ENCODE measurements around the gene CDH4. TPM values are rescaled to one million over a fixed set of nuclear protein-coding genes. Genes with fewer than 3 reads are reported as not detected.

Gene CDH4
- total and polyA plus RNA-seq, 3 experiments from 2014 or later: 0.22 TPM; not detected in 2

GRCh38 chr20:61861054-61861841 is 609.2 kb downstream of the CDH4 start:
- DNase-seq: no peak
- peaks cover 4 to 8% (median 6%) of the 10 kb centered on the region in 5 donors for H3K9me3 Mint-ChIP-seq
- H3K4me3 Mint-ChIP-seq: no peak overlapping the region
- H3K27ac Mint-ChIP-seq: no peak overlapping the region
- ChIA-PET CTCF (no interaction called here), POLR2A (no interaction called here)
- no peak overlapping the region for H3K27ac ChIP-seq (ENCODE audit: low read depth, low read length)
- no peak overlapping the region for H3K4me3 ChIP-seq (ENCODE audit: low read length)
- H3K4me1 ChIP-seq (ENCODE audit: insufficient read depth, low read length): no peaks in the 10 kb centered on the region
- no peaks in the 10 kb centered on the region for H3K9me3 ChIP-seq (ENCODE audit: low read length)
- no peaks in the 10 kb centered on the region for H3K4me1 Mint-ChIP-seq
- no peaks in the 10 kb centered on the region for H3K36me3 ChIP-seq (ENCODE audit: insufficient read depth, low read length)
- H3K27me3 Mint-ChIP-seq: peaks cover 0 to 13% of the 10 kb centered on the region in 2 donors
- no peaks in the 10 kb centered on the region for H3K27me3 ChIP-seq (ENCODE audit: insufficient read depth, low read length, poor library complexity, severe bottlenecking)
- no peaks in the 10 kb centered on the region for H3K36me3 Mint-ChIP-seq

GRCh38 chr20:61861858-61862257 is 609.8 kb downstream of the CDH4 start:
- no peaks in the 10 kb centered on the region for H3K36me3 Mint-ChIP-seq
- Histone ChIP-seq H3K27ac (ENCODE audit: low read depth, low read length) (no peak overlapping the region), H3K27me3 (ENCODE audit: insufficient read depth, low read length, poor library complexity, severe bottlenecking) (no peaks in the 10 kb centered on the region), H3K4me1 (ENCODE audit: insufficient read depth, low read length) (no peaks in the 10 kb centered on the region), H3K4me3 (ENCODE audit: low read length) (no peak overlapping the region), H3K9me3 (ENCODE audit: low read length) (no peaks in the 10 kb centered on the region), H3K36me3 (ENCODE audit: insufficient read depth, low read length) (no peaks in the 10 kb centered on the region)
- ChIA-PET POLR2A (no interaction called here), CTCF (no interaction called here)
- peaks cover 0 to 13% of the 10 kb centered on the region in 2 donors for H3K27me3 Mint-ChIP-seq
- H3K9me3 Mint-ChIP-seq: peaks cover 4 to 10% (median 8%) of the 10 kb centered on the region in 5 donors
- no peak overlapping the region for H3K27ac Mint-ChIP-seq
- no peaks in the 10 kb centered on the region for H3K4me1 Mint-ChIP-seq
- DNase-seq: no peak
- no peak overlapping the region for H3K4me3 Mint-ChIP-seq

GRCh38 chr20:61862881-61863280 is 610.8 kb downstream of the CDH4 start:
- no peak for DNase-seq
- Histone ChIP-seq H3K27me3 (ENCODE audit: insufficient read depth, low read length, poor library complexity, severe bottlenecking) (no peaks in the 10 kb centered on the region), H3K9me3 (ENCODE audit: low read length) (no peaks in the 10 kb centered on the region), H3K4me1 (ENCODE audit: insufficient read depth, low read length) (no peaks in the 10 kb centered on the region), H3K27ac (ENCODE audit: low read depth, low read length) (no peak overlapping the region), H3K4me3 (ENCODE audit: low read length) (no peak overlapping the region), H3K36me3 (ENCODE audit: insufficient read depth, low read length) (no peaks in the 10 kb centered on the region)
- CTCF ChIA-PET: no interaction called here
- peaks cover 3 to 13% of the 10 kb centered on the region in 2 donors for H3K27me3 Mint-ChIP-seq
- no peaks in the 10 kb centered on the region for H3K4me1 Mint-ChIP-seq
- no peaks in the 10 kb centered on the region for H3K36me3 Mint-ChIP-seq
- no peak overlapping the region for H3K27ac Mint-ChIP-seq
- H3K4me3 Mint-ChIP-seq: no peak overlapping the region
- H3K9me3 Mint-ChIP-seq: peaks cover 4 to 10% (median 8%) of the 10 kb centered on the region in 5 donors
- POLR2A ChIA-PET: no interaction called here

GRCh38 chr20:61864481-61864880 is 612.4 kb downstream of the CDH4 start:
- Mint-ChIP-seq H3K36me3 (no peaks in the 10 kb centered on the region), H3K4me1 (no peaks in the 10 kb centered on the region), H3K4me3 (no peak overlapping the region), H3K9me3 (peaks cover 4 to 10% (median 8%) of the 10 kb centered on the region in 5 donors), H3K27ac (no peak overlapping the region), H3K27me3 (peaks cover 3 to 13% of the 10 kb centered on the region in 2 donors)
- Histone ChIP-seq H3K9me3 (ENCODE audit: low read length) (no peaks in the 10 kb centered on the region), H3K27me3 (ENCODE audit: insufficient read depth, low read length, poor library complexity, severe bottlenecking) (no peaks in the 10 kb centered on the region), H3K4me3 (ENCODE audit: low read length) (no peak overlapping the region), H3K27ac (ENCODE audit: low read depth, low read length) (no peak overlapping the region), H3K4me1 (ENCODE audit: insufficient read depth, low read length) (no peaks in the 10 kb centered on the region), H3K36me3 (ENCODE audit: insufficient read depth, low read length) (no peaks in the 10 kb centered on the region)
- DNase-seq: no peak
- POLR2A ChIA-PET: no interaction called here
- CTCF ChIA-PET: no interaction called here

GRCh38 chr20:61865353-61865752 is 613.3 kb downstream of the CDH4 start:
- POLR2A ChIA-PET: no interaction called here
- Histone ChIP-seq H3K36me3 (ENCODE audit: insufficient read depth, low read length) (no peaks in the 10 kb centered on the region), H3K4me3 (ENCODE audit: low read length) (no peak overlapping the region), H3K4me1 (ENCODE audit: insufficient read depth, low read length) (no peaks in the 10 kb centered on the region), H3K9me3 (ENCODE audit: low read length) (no peaks in the 10 kb centered on the region), H3K27ac (ENCODE audit: low read depth, low read length) (no peak overlapping the region), H3K27me3 (ENCODE audit: insufficient read depth, low read length, poor library complexity, severe bottlenecking) (no peaks in the 10 kb centered on the region)
- Mint-ChIP-seq H3K9me3 (peaks cover 4 to 10% (median 8%) of the 10 kb centered on the region in 5 donors), H3K27me3 (peaks cover 3 to 8% of the 10 kb centered on the region in 2 donors), H3K4me3 (no peak overlapping the region), H3K4me1 (no peaks in the 10 kb centered on the region), H3K27ac (no peak overlapping the region), H3K36me3 (no peaks in the 10 kb centered on the region)
- DNase-seq: no peak
- CTCF ChIA-PET: no interaction called here

GRCh38 chr20:61866165-61866564 is 614.1 kb downstream of the CDH4 start:
- POLR2A ChIA-PET: no interaction called here
- Mint-ChIP-seq H3K27me3 (peaks cover 3 to 5% of the 10 kb centered on the region in 2 donors), H3K4me3 (no peak overlapping the region), H3K27ac (no peak overlapping the region), H3K36me3 (no peaks in the 10 kb centered on the region), H3K4me1 (no peaks in the 10 kb centered on the region), H3K9me3 (peaks cover 4 to 10% (median 8%) of the 10 kb centered on the region in 5 donors)
- H3K36me3 ChIP-seq (ENCODE audit: insufficient read depth, low read length): no peaks in the 10 kb centered on the region
- no peaks in the 10 kb centered on the region for H3K4me1 ChIP-seq (ENCODE audit: insufficient read depth, low read length)
- H3K27me3 ChIP-seq (ENCODE audit: insufficient read depth, low read length, poor library complexity, severe bottlenecking): no peaks in the 10 kb centered on the region
- H3K9me3 ChIP-seq (ENCODE audit: low read length): no peaks in the 10 kb centered on the region
- no peak overlapping the region for H3K4me3 ChIP-seq (ENCODE audit: low read length)
- CTCF ChIA-PET: interaction anchor here (1.6 kb wide), 1 partner anchor 21 kb away, joined by 5 read pairs; no protein-coding TSS in a partner anchor
- no peak overlapping the region for H3K27ac ChIP-seq (ENCODE audit: low read depth, low read length)
- no peak for DNase-seq

- H3K27ac ChIP-seq (ENCODE audit: low read depth, low read length): no peak overlapping the region
- H3K9me3 ChIP-seq (ENCODE audit: low read length): no peaks in the 10 kb centered on the region
- DNase-seq: no peak
- POLR2A ChIA-PET: no interaction called here
- H3K36me3 ChIP-seq (ENCODE audit: insufficient read depth, low read length): no peaks in the 10 kb centered on the region
- no peak overlapping the region for H3K4me3 ChIP-seq (ENCODE audit: low read length)
- no peaks in the 10 kb centered on the region for H3K4me1 Mint-ChIP-seq
- H3K27ac Mint-ChIP-seq: no peak overlapping the region
- no peaks in the 10 kb centered on the region for H3K27me3 ChIP-seq (ENCODE audit: insufficient read depth, low read length, poor library complexity, severe bottlenecking)
- H3K27me3 Mint-ChIP-seq: peaks cover 0 to 6% of the 10 kb centered on the region in 2 donors
- H3K4me1 ChIP-seq (ENCODE audit: insufficient read depth, low read length): no peaks in the 10 kb centered on the region
- no peaks in the 10 kb centered on the region for H3K36me3 Mint-ChIP-seq
- no peak overlapping the region for H3K4me3 Mint-ChIP-seq
- peaks cover 4 to 10% (median 8%) of the 10 kb centered on the region in 5 donors for H3K9me3 Mint-ChIP-seq
- CTCF ChIA-PET: interaction anchor here (1.6 kb wide), 1 partner anchor 20 kb away, joined by 5 read pairs; no protein-coding TSS in a partner anchor
Measured at GRCh38 chr20:61868006-61868405, 615.9 kb downstream of the CDH4 start.

- H3K4me3 ChIP-seq (ENCODE audit: low read length): no peak overlapping the region
- Mint-ChIP-seq H3K36me3 (no peaks in the 10 kb centered on the region), H3K27me3 (peaks cover 0 to 6% of the 10 kb centered on the region in 2 donors), H3K27ac (no peak overlapping the region), H3K4me3 (no peak overlapping the region), H3K9me3 (peaks cover 4 to 10% (median 8%) of the 10 kb centered on the region in 5 donors), H3K4me1 (no peaks in the 10 kb centered on the region)
- ChIA-PET CTCF (no interaction called here), POLR2A (no interaction called here)
- H3K27ac ChIP-seq (ENCODE audit: low read depth, low read length): no peak overlapping the region
- no peaks in the 10 kb centered on the region for H3K9me3 ChIP-seq (ENCODE audit: low read length)
- no peaks in the 10 kb centered on the region for H3K4me1 ChIP-seq (ENCODE audit: insufficient read depth, low read length)
- DNase-seq: no peak
- no peaks in the 10 kb centered on the region for H3K27me3 ChIP-seq (ENCODE audit: insufficient read depth, low read length, poor library complexity, severe bottlenecking)
- H3K36me3 ChIP-seq (ENCODE audit: insufficient read depth, low read length): no peaks in the 10 kb centered on the region
Measured at GRCh38 chr20:61868466-61869090, 616.5 kb downstream of the CDH4 start.
